ENCODE measurements around the gene MAGOHB. TPM values are rescaled to one million over a fixed set of nuclear protein-coding genes. Genes with fewer than 3 reads are reported as not detected.

The MAGOHB gene
- total RNA-seq, 1 experiment from 2014 or later, result 134 TPM

GRCh38 chr12:10557329-10557728, 56.1 kb downstream of the MAGOHB start:
- H3K27me3 ChIP-seq (replicated peaks; ENCODE audit: control insufficient read depth, insufficient read depth, low read length), result no peaks in the 10 kb centered on the region
- peaks cover 6% of the 10 kb centered on the region for H3K27me3 Mint-ChIP-seq (ENCODE audit: insufficient read depth, unreplicated experiment)
- H3K36me3 Mint-ChIP-seq (ENCODE audit: insufficient read depth, unreplicated experiment), result no peaks in the 10 kb centered on the region
- no peaks in the 10 kb centered on the region for H3K4me1 Mint-ChIP-seq (ENCODE audit: low read depth, unreplicated experiment)
- no peak for DNase-seq
- ChIA-PET CTCF (no interaction called here), POLR2A (no interaction called here)
- H3K4me3 ChIP-seq (ENCODE audit: low read depth, low read length), result no peak overlapping the region
- no peaks in the 10 kb centered on the region for H3K36me3 ChIP-seq (ENCODE audit: control insufficient read depth, insufficient read depth, low read length)
- TF ChIP-seq CTCF (IDR thresholded peaks at IDR 0.05; ENCODE audit: insufficient read depth in 1 of 2, low read depth in 1 of 2, low read length in 1 of 2, severe bottlenecking in 1 of 2, unreplicated experiment in 1 of 2), result no peak
- H3K4me1 ChIP-seq, result no peaks in the 10 kb centered on the region
- no peak overlapping the region for H3K4me3 Mint-ChIP-seq (ENCODE audit: unreplicated experiment)
- no TSS peak for BruUV-seq (replicated peaks)
- no peaks in the 10 kb centered on the region for H3K9me3 Mint-ChIP-seq (ENCODE audit: unreplicated experiment)
- intact Hi-C loops (cut with micrococcal nuclease; ENCODE audit: unreplicated experiment), result no loop called here
- no peaks in the 10 kb centered on the region for H3K9me3 ChIP-seq
- H3K27ac Mint-ChIP-seq (ENCODE audit: unreplicated experiment), result no peak overlapping the region

- TF ChIP-seq CTCF (IDR thresholded peaks at IDR 0.05; ENCODE audit: insufficient read depth in 1 of 2, low read depth in 1 of 2, low read length in 1 of 2, severe bottlenecking in 1 of 2, unreplicated experiment in 1 of 2), result no peak
- Mint-ChIP-seq H3K4me1 (ENCODE audit: low read depth, unreplicated experiment) (no peaks in the 10 kb centered on the region), H3K4me3 (ENCODE audit: unreplicated experiment) (no peak overlapping the region), H3K27ac (ENCODE audit: unreplicated experiment) (no peak overlapping the region), H3K36me3 (ENCODE audit: insufficient read depth, unreplicated experiment) (no peaks in the 10 kb centered on the region), H3K9me3 (ENCODE audit: unreplicated experiment) (no peaks in the 10 kb centered on the region), H3K27me3 (ENCODE audit: insufficient read depth, unreplicated experiment) (peaks cover 8% of the 10 kb centered on the region)
- ChIA-PET CTCF (no interaction called here), POLR2A (no interaction called here)
- H3K4me1 ChIP-seq, result no peaks in the 10 kb centered on the region
- H3K27me3 ChIP-seq (replicated peaks; ENCODE audit: control insufficient read depth, insufficient read depth, low read length), result no peaks in the 10 kb centered on the region
- H3K36me3 ChIP-seq (ENCODE audit: control insufficient read depth, insufficient read depth, low read length), result no peaks in the 10 kb centered on the region
- no peak for DNase-seq
- H3K9me3 ChIP-seq, result no peaks in the 10 kb centered on the region
- BruUV-seq (replicated peaks), result no TSS peak
- intact Hi-C loops (cut with micrococcal nuclease; ENCODE audit: unreplicated experiment), result no loop called here
- H3K4me3 ChIP-seq (ENCODE audit: low read depth, low read length), result no peak overlapping the region
Measured at GRCh38 chr12:10554756-10555481, 58.5 kb downstream of the MAGOHB start.

- Mint-ChIP-seq H3K4me3 (ENCODE audit: unreplicated experiment) (no peak overlapping the region), H3K9me3 (ENCODE audit: unreplicated experiment) (no peaks in the 10 kb centered on the region), H3K36me3 (ENCODE audit: insufficient read depth, unreplicated experiment) (no peaks in the 10 kb centered on the region), H3K27me3 (ENCODE audit: insufficient read depth, unreplicated experiment) (peaks cover 12% of the 10 kb centered on the region), H3K27ac (ENCODE audit: unreplicated experiment) (no peak overlapping the region), H3K4me1 (ENCODE audit: low read depth, unreplicated experiment) (no peaks in the 10 kb centered on the region)
- no peak for DNase-seq
- intact Hi-C loops (cut with micrococcal nuclease; ENCODE audit: unreplicated experiment), result no loop called here
- H3K4me3 ChIP-seq (ENCODE audit: low read depth, low read length), result no peak overlapping the region
- ChIA-PET CTCF (no interaction called here), POLR2A (no interaction called here)
- no peaks in the 10 kb centered on the region for H3K27me3 ChIP-seq (replicated peaks; ENCODE audit: control insufficient read depth, insufficient read depth, low read length)
- TF ChIP-seq CTCF (IDR thresholded peaks at IDR 0.05; ENCODE audit: insufficient read depth in 1 of 2, low read depth in 1 of 2, low read length in 1 of 2, severe bottlenecking in 1 of 2, unreplicated experiment in 1 of 2), result no peak
- BruUV-seq (replicated peaks), result no TSS peak
- no peaks in the 10 kb centered on the region for H3K9me3 ChIP-seq
- H3K36me3 ChIP-seq (ENCODE audit: control insufficient read depth, insufficient read depth, low read length), result no peaks in the 10 kb centered on the region
- no peaks in the 10 kb centered on the region for H3K4me1 ChIP-seq
Measured at GRCh38 chr12:10554228-10554755, 59.1 kb downstream of the MAGOHB start.

Other genes with a start within 250 kb of the MAGOHB start
- gene KLRK1, start 223.6 kb downstream of the MAGOHB start, total RNA-seq (2022), result 0.18 and 0.28 TPM in 2 replicates
- not detected in 2 replicates for gene KLRC4, start 203.9 kb downstream of the MAGOHB start, total RNA-seq (2022)
- not detected in 2 replicates for gene KLRC3, start 193.0 kb downstream of the MAGOHB start, total RNA-seq (2022)
- not detected in 2 replicates for gene KLRC2, start 177.6 kb downstream of the MAGOHB start, total RNA-seq (2022)
- not detected in 2 replicates for gene KLRC1, start 160.2 kb downstream of the MAGOHB start, total RNA-seq (2022)
- gene EIF2S3B, start 107.7 kb downstream of the MAGOHB start, total RNA-seq (2022), result 0.73 and 1.1 TPM in 2 replicates
- 4.5 and 4.9 TPM in 2 replicates for gene STYK1, start 60.4 kb upstream of the MAGOHB start, total RNA-seq (2022)
- gene YBX3, start 109.7 kb upstream of the MAGOHB start, total RNA-seq (2022), result 315 and 326 TPM in 2 replicates
- gene TAS2R7, start 189.0 kb upstream of the MAGOHB start, total RNA-seq (2022), result not detected in 2 replicates
- gene TAS2R8, start 193.7 kb upstream of the MAGOHB start, total RNA-seq (2022), result not detected in 2 replicates
- not detected in 2 replicates for gene TAS2R9, start 196.6 kb upstream of the MAGOHB start, total RNA-seq (2022)
- 0.29 and 0.30 TPM in 2 replicates for gene TAS2R10, start 212.7 kb upstream of the MAGOHB start, total RNA-seq (2022)
- 6.8 and 8.4 TPM in 2 replicates for gene PRR4, start 235.9 kb upstream of the MAGOHB start, total RNA-seq (2022)

Measured in Caco-2 (cell line).